Adrenal gland (tissue), 12 donors: ENCODE data around the gene ZNF397. TPM values are rescaled to one million over a fixed set of nuclear protein-coding genes. Genes with fewer than 3 reads are reported as not detected.
A peak's percentile ranks its signal among the peaks of the same experiment; 100 is the strongest.

Source experiments
- DNase-seq, 7 donors: peaks; one replicate each; pipeline ENCODE4 v3.0.0-alpha.2; 2019 to 2020
- H3K27ac ChIP-seq, 5 donors: fragments of 200-600 bp; sonication (generic) in 4 of 5; 1 replicate in 3 of 5; 2 replicates in 2 of 5; pipeline versions ENCODE4 v1.5.1 to v1.8.0; 2016 to 2020; ENCODE audit warnings: mild to moderate bottlenecking in 1 of 5
- H3K27me3 ChIP-seq: fragments of 200-600 bp; 2 replicates; pipeline ENCODE4 v1.8.0; 2021
- H3K36me3 ChIP-seq, 2 donors: fragments of 200-600 bp; replicated peaks in 1 of 2; 1 replicate in 1 of 2; 2 replicates in 1 of 2; pipeline versions ENCODE4 v1.5.1 to v1.8.0; 2018 to 2022
- H3K4me1 ChIP-seq, 2 donors: fragments of 200-600 bp; replicated peaks in 1 of 2; 1 replicate in 1 of 2; 2 replicates in 1 of 2; pipeline versions ENCODE4 v1.5.1 to v1.8.0; 2018 to 2021
- H3K4me3 ChIP-seq, 4 donors: fragments of 200-600 bp; sonication (generic) in 3 of 4; one replicate each; pipeline ENCODE4 v1.5.1; 2016 to 2018
- H3K9me3 ChIP-seq, 3 donors: fragments of 200-600 bp; sonication (generic) in 1 of 3; replicated peaks in 1 of 3; 1 replicate in 2 of 3; 2 replicates in 1 of 3; pipeline versions ENCODE4 v1.5.1 to v1.8.0; 2016 to 2021
- CTCF ChIP-seq, 6 experiments: fragments of 450-650 bp in 4 of 6; fragments of 200-600 bp in 2 of 6; sonication (generic) in 1 of 6; IDR thresholded peaks; 1 replicate in 5 of 6; 2 replicates in 1 of 6; pipeline versions ENCODE4 v1.5.1 to v1.8.0; 2016 to 2021; ENCODE audit warnings: antibody characterized with exemption in 6 of 6, mild to moderate bottlenecking in 2 of 6, moderate library complexity in 1 of 6
- POLR2A ChIP-seq, 2 donors: fragments of 450-650 bp; IDR thresholded peaks; one replicate each; pipeline ENCODE4 v1.6.1; 2017; ENCODE audit warnings: antibody characterized with exemption in 2 of 2, mild to moderate bottlenecking in 2 of 2, moderate library complexity in 1 of 2
- WGBS, 4 donors: extraction: QIAGEN DNeasy Blood & Tissue Kit in 2 of 4; methylation state at CpG; one replicate each; pipeline versions ENCODE4 v1.1.5 to v1.1.7; 2013 to 2017; 5-methylcytosine and 5-hydroxymethylcytosine counted together
- intact Hi-C, 2 donors: fragments of 100-400 bp; cut with DNase I; formaldehyde crosslinking; loops; one replicate each; pipeline versions ENCODE4 v1.14.1 to v1.15.0; 2022 to 2023
- polyA plus RNA-seq, 3 donors: library from polyadenylated mRNA; stranded (reverse); fragments of 200-250 nt in 2 of 3; fragments of 350-450 nt in 1 of 3; fragmentation: Illumina TruSeq in 1 of 3; extraction: RNeasy Lipid Tissue Mini Kit (QIAGEN cat#74804) in 1 of 3; gene quantifications; one replicate each; pipeline ENCODE4 v1.2.3, GENCODE V29; 2013 to 2014
- total RNA-seq, 9 donors: library from RNA; depleted of rRNA in 4 of 9; stranded (reverse); fragments of >200 nt in 4 of 9; fragments of 120-200 nt in 1 of 9; fragmentation: NEBNext Ultra II Directional in 1 of 9; extraction: Animal tissue kit (Norgen Biotek cat#: 25700) in 1 of 9; gene quantifications; one replicate each; pipeline versions ENCODE4 v1.1.0 to v1.2.4, GENCODE V29; 2013 to 2023
- donor health status: healthy with polysubstance abuse.
- donor health status: Bipolar disorder and iron deficiency.
- donor health status: DM: yes; HTN: yes; CAD: no.
- donor health status: DM: no; HTN: no; CAD: no.
- donor health status: DM: no; HTN: no; CAD: no.
- donor health status: DM: yes; HTN: yes; CAD: no.

The ZNF397 gene
- total and polyA plus RNA-seq, 12 donors = 11.7 to 38.1 (median 28.9) TPM

GRCh38 chr18:35267161-35267651 lies 26.4 kb downstream of the ZNF397 start:
- TF ChIP-seq CTCF (IDR thresholded peaks at IDR 0.05) (no peak), POLR2A (IDR thresholded peaks at IDR 0.05) (peak in 1 of 2 donors; percentile 12)
- Histone ChIP-seq H3K9me3 (no peaks in the 10 kb centered on the region), H3K4me3 (peak overlapping the region in 2 of 4 donors; percentile 50 to 63), H3K27me3 (no peaks in the 10 kb centered on the region), H3K36me3 (peaks cover 0 to 10% of the 10 kb centered on the region in 2 donors), H3K4me1 (no peaks in the 10 kb centered on the region), H3K27ac (peak overlapping the region in 4 of 5 donors; percentile 31 to 77 (median 52))
- intact Hi-C loops = no loop called here
- peak; percentile 55 to 83 (median 64) for DNase-seq
- WGBS, 4 donors = 12 to 26% (median 19%) methylated on average over 22 to 48 of the region's 48 CpGs

- no peaks in the 10 kb centered on the region for H3K4me1 ChIP-seq
- H3K9me3 ChIP-seq = no peaks in the 10 kb centered on the region
- intact Hi-C loops = no loop called here
- H3K27ac ChIP-seq = no peak overlapping the region
- no peaks in the 10 kb centered on the region for H3K27me3 ChIP-seq
- peak overlapping the region in 2 of 4 donors; percentile 50 to 63 for H3K4me3 ChIP-seq
- TF ChIP-seq CTCF (IDR thresholded peaks at IDR 0.05) (no peak), POLR2A (IDR thresholded peaks at IDR 0.05) (no peak)
- peak in 2 of 7 donors; percentile 20 to 22 for DNase-seq
- H3K36me3 ChIP-seq = peaks cover 0 to 10% of the 10 kb centered on the region in 2 donors
- WGBS, 4 donors = 48 to 71% (median 55%) methylated on average over 27 to 30 of the region's 30 CpGs
Observed at GRCh38 chr18:35267809-35268208, 27.0 kb downstream of the ZNF397 start.

GRCh38 chr18:35268821-35269220 lies 28.0 kb downstream of the ZNF397 start:
- H3K9me3 ChIP-seq = no peaks in the 10 kb centered on the region
- 63 to 96% (median 85%) methylated on average over 2 of the region's 2 CpGs for WGBS, 4 donors
- no peak overlapping the region for H3K4me3 ChIP-seq
- DNase-seq = no peak
- peaks cover 0 to 2% of the 10 kb centered on the region in 2 donors for H3K36me3 ChIP-seq
- no peaks in the 10 kb centered on the region for H3K27me3 ChIP-seq
- no peak overlapping the region for H3K27ac ChIP-seq
- no peak for TF ChIP-seq POLR2A (IDR thresholded peaks at IDR 0.05)
- TF ChIP-seq CTCF (IDR thresholded peaks at IDR 0.05) = no peak
- intact Hi-C loops = no loop called here
- no peaks in the 10 kb centered on the region for H3K4me1 ChIP-seq

GRCh38 chr18:35271656-35272055 lies 30.8 kb downstream of the ZNF397 start:
- WGBS, 4 donors = 93 to 96% methylated on average over 34 to 35 of the region's 35 CpGs; no CpG with 5 or more reads in 2 of the 4 donors
- Histone ChIP-seq H3K27ac (no peak overlapping the region), H3K4me1 (no peaks in the 10 kb centered on the region), H3K9me3 (no peaks in the 10 kb centered on the region), H3K27me3 (no peaks in the 10 kb centered on the region), H3K4me3 (no peak overlapping the region), H3K36me3 (no peaks in the 10 kb centered on the region)
- intact Hi-C loops = no loop called here
- no peak for TF ChIP-seq POLR2A (IDR thresholded peaks at IDR 0.05)
- TF ChIP-seq CTCF (IDR thresholded peaks at IDR 0.05) = no peak
- DNase-seq = no peak
